T-cell (primary cell): Measurements from ENCODE around the gene ITPR1. TPM values are rescaled to one million over a fixed set of nuclear protein-coding genes. Genes with fewer than 3 reads are reported as not detected.

Experiments
- ATAC-seq, 4 experiments: fragments of 200-7000 bp in 3 of 4; fragments of 150-1000 bp in 1 of 4; cut with Tn5 transposase; replicated peaks in 1 of 4; 1 replicate in 3 of 4; 2 replicates in 1 of 4; pipeline ENCODE4 v1.10.0; 2021; ENCODE audit warnings: moderate library complexity in 3 of 4, mild to moderate bottlenecking in 2 of 4, moderate number of reproducible peaks in 1 of 4
- CTCF ChIA-PET, 2 donors: fragments of 300-600 bp; sonication (Branson Sonifier 250); formaldehyde crosslinking; loops; one replicate each; lab custom pipeline; 2022; ENCODE audit warnings: antibody characterized with exemption in 2 of 2; lab: Charles Lee
- POLR2A ChIA-PET, 2 donors: fragments of 300-600 bp; sonication (Branson Sonifier 250); formaldehyde crosslinking; loops; one replicate each; lab custom pipeline; 2022; ENCODE audit warnings: antibody characterized with exemption in 2 of 2; lab: Charles Lee
- DNase-seq, 35 experiments: peaks; one replicate each; pipeline versions ENCODE4 v3.0.0 to v3.0.0-alpha.2; 2013 to 2023
- H3K27ac ChIP-seq: one replicate; pipeline ENCODE4 v1.5.1; 2013; ENCODE audit warnings: low read length
- H3K27me3 ChIP-seq, 2 experiments: replicated peaks in 1 of 2; 1 replicate in 1 of 2; 2 replicates in 1 of 2; pipeline versions ENCODE4 v1.6.1 to v1.7.0; 2013; ENCODE audit warnings: low read length in 1 of 2, mixed read lengths in 1 of 2; ENCODE audit not compliant: control insufficient read depth in 2 of 2, insufficient read depth in 2 of 2; ENCODE audit errors: extremely low read depth in 1 of 2
- H3K36me3 ChIP-seq, 2 donors: 1 replicate in 1 of 2; 2 replicates in 1 of 2; pipeline versions ENCODE4 v1.6.1 to v1.7.0; 2013; ENCODE audit warnings: low read length in 1 of 2; ENCODE audit not compliant: control insufficient read depth in 2 of 2, insufficient read depth in 1 of 2; ENCODE audit errors: extremely low read depth in 1 of 2
- H3K4me1 ChIP-seq, 2 experiments: 1 replicate in 1 of 2; 2 replicates in 1 of 2; pipeline versions ENCODE4 v1.6.1 to v1.7.0; 2013; ENCODE audit warnings: low read length in 2 of 2, mixed read lengths in 1 of 2; ENCODE audit not compliant: insufficient read depth in 2 of 2, control insufficient read depth in 1 of 2; ENCODE audit errors: extremely low read depth in 1 of 2
- H3K4me3 ChIP-seq, 2 donors: 1 replicate in 1 of 2; 2 replicates in 1 of 2; pipeline versions ENCODE4 v1.5.1 to v1.7.0; 2013; ENCODE audit warnings: mild to moderate bottlenecking in 2 of 2, low read length in 1 of 2, moderate library complexity in 1 of 2; ENCODE audit not compliant: control insufficient read depth in 1 of 2; ENCODE audit errors: extremely low read depth in 1 of 2
- H3K9me3 ChIP-seq: 2 replicates; pipeline ENCODE4 v1.7.0; 2013
- H3K27ac Mint-ChIP-seq, 2 donors: one replicate each; pipeline ENCODE4 v1.8.0; 2020 to 2021; ENCODE audit warnings: mild to moderate bottlenecking in 2 of 2, mixed read lengths in 2 of 2
- H3K27me3 Mint-ChIP-seq, 2 donors: one replicate each; pipeline ENCODE4 v1.8.0; 2021 to 2022; ENCODE audit warnings: mixed read lengths in 2 of 2
- H3K36me3 Mint-ChIP-seq: one replicate; pipeline ENCODE4 v1.8.0; 2021; ENCODE audit warnings: mixed read lengths
- H3K4me1 Mint-ChIP-seq, 3 donors: one replicate each; pipeline ENCODE4 v1.8.0; 2020 to 2022; ENCODE audit warnings: mixed read lengths in 3 of 3, mild to moderate bottlenecking in 1 of 3
- H3K4me3 Mint-ChIP-seq, 3 donors: one replicate each; pipeline ENCODE4 v1.8.0; 2020 to 2022; ENCODE audit warnings: mild to moderate bottlenecking in 3 of 3, mixed read lengths in 3 of 3, moderate library complexity in 3 of 3
- H3K9me3 Mint-ChIP-seq, 3 donors: one replicate each; pipeline ENCODE4 v1.8.0; 2020 to 2022; ENCODE audit warnings: mixed read lengths in 3 of 3
- WGBS: methylation state at CpG from one replicate; pipeline ENCODE4 v1.1.5; 2013; ENCODE audit warnings: missing lambda C conversion rate; ENCODE audit not compliant: insufficient coverage; 5-methylcytosine and 5-hydroxymethylcytosine counted together
- total RNA-seq, 35 experiments: library from RNA in 6 of 35; stranded (reverse) in 6 of 35; fragments of 120-200 nt in 1 of 35; gene quantifications; one replicate each; pipeline versions ENCODE4 v1.2.1 to v1.2.4 and lab custom pipeline; 2013 to 2026

Gene ITPR1
- total RNA-seq, 5 donors from 2014 or later (not counting 1 experiment from before 2014, with no cell fraction given): 53.8 to 105 (median 73.1) TPM

DNA sequence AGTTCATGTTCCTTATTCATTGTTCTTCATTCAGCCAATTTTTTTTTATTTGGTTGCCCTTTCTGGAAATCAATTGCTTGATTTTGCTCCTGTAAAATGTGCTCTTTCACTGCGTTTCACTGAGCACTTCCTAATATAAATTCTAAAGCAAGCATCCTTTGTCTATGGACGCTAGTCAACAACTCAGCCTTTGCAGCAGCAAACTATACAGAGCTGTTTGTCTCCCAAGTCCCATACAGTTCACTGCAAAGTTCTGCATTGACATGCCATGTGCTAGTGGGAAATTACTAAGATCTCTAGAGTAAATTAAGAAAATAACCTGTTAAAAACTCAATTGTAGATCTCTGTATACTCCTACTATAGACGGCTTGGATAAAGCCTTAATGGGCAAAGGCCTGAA lies 356.0 kb downstream of the ITPR1 start:
- peak overlapping the region; percentile 93 to 96 for H3K27ac Mint-ChIP-seq
- Histone ChIP-seq H3K4me1 (peaks cover 23 to 55% of the 10 kb centered on the region in 2 experiments), H3K9me3 (no peaks in the 10 kb centered on the region), H3K27ac (peak overlapping the region; percentile 94), H3K27me3 (no peaks in the 10 kb centered on the region), H3K36me3 (no peaks in the 10 kb centered on the region), H3K4me3 (no peak overlapping the region)
- no peak for DNase-seq
- ChIA-PET CTCF (interaction anchor here in 1 of 2 donors (0.7 to 3.1 kb wide), 4 partner anchors 15 to 55 kb away, joined by 5 to 13 read pairs (median 6); no protein-coding TSS in a partner anchor), POLR2A (interaction anchor here (0.7 to 1.6 kb wide), 3 partner anchors 24 to 130 kb away, joined by 4 to 9 read pairs (median 4); partner anchors contain the start of gene BHLHE40 (in 1 of the 2))
- H3K9me3 Mint-ChIP-seq: no peaks in the 10 kb centered on the region
- H3K4me1 Mint-ChIP-seq: peaks cover 88 to 92% (median 91%) of the 10 kb centered on the region in 3 donors
- no peaks in the 10 kb centered on the region for H3K27me3 Mint-ChIP-seq
- 67% methylated on average over 1 of the region's 3 CpGs for whole genome bisulfite sequencing
- H3K36me3 Mint-ChIP-seq: no peaks in the 10 kb centered on the region
- peak overlapping the region in 1 of 3 donors; percentile 68 for H3K4me3 Mint-ChIP-seq
- no peak for ATAC-seq

DNA sequence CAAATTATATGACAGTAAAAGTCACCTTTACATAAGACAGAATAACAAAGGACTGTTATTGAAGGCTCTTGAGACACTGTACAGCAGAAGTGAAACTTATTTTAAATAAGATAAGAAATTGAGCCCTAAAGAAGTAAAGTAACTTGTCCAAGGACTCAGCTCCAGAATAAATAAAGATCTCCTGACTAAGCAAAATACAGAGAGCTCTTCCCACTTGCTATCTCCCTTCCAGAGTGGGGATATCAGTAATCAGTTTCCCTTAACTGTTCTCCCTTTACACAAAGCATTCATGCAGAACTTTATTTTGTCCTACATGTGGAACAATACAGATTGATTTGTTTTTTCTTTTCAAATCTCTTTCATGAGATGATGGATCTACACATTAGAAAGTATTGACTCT lies 356.6 kb downstream of the ITPR1 start:
- CTCF ChIA-PET: interaction anchor here (0.7 to 3.1 kb wide), 7 partner anchors 16 to 129 kb away, joined by 3 to 13 read pairs (median 5); partner anchors contain the start of gene BHLHE40 (in 1 of the 2)
- peaks cover 21 to 51% of the 10 kb centered on the region in 2 experiments for H3K4me1 ChIP-seq
- ATAC-seq: no peak

DNA sequence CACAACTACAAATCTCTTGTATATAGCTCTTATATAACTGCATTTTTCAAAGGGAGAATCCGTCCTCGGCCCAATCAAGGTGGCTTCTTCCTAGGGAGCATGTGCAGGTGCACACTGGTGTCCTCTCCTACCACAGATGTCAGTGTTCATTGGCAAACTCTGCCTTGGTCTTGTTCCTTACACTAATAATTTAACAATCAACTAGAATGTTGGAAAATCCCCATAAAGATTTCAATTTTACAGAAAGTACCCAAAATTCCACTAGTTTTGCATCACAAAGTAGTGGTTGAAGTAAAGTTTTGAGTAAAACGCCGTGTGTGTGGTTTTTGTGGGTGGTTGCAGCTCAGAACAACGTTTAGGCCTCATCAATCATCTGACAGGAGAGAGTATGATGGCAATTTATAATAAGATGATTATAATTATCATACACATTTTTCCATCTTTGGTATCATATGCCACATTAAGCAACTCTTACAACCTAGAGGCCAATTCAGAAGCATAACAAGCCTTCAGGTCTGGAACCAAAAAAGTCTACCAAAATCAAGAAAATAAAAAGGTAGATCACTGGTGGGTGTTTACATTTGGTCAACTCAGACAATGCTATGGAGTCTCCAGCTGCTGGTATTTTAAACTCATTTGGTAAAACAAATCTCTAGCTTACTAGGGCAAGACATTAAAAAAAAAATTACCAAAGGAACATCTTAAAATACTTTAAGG lies 357.2 kb downstream of the ITPR1 start:
- ChIA-PET POLR2A (interaction anchor here (0.6 to 1.6 kb wide), 10 partner anchors 16 to 357 kb away, joined by 3 to 9 read pairs (median 4); partner anchors contain the start of genes BHLHE40 (in 1 of the 2) and ITPR1 (in 1 of the 2)), CTCF (interaction anchor here (0.6 to 3.1 kb wide), 11 partner anchors 16 to 270 kb away, joined by 3 to 13 read pairs (median 4); partner anchors contain the start of gene BHLHE40 (in 1 of the 2))
- H3K4me3 Mint-ChIP-seq: peak overlapping the region; percentile 11 to 63 (median 26)
- no peaks in the 10 kb centered on the region for H3K27me3 ChIP-seq
- H3K36me3 Mint-ChIP-seq: no peaks in the 10 kb centered on the region
- no peak overlapping the region for H3K4me3 ChIP-seq
- peaks cover 18 to 45% of the 10 kb centered on the region in 2 experiments for H3K4me1 ChIP-seq
- DNase-seq: peak in 19 of 35 experiments; percentile 8 to 78 (median 33)
- H3K36me3 ChIP-seq: no peaks in the 10 kb centered on the region
- peak overlapping the region; percentile 94 for H3K27ac ChIP-seq
- no peaks in the 10 kb centered on the region for H3K9me3 Mint-ChIP-seq
- no CpG with 5 or more reads among the region's 5 CpGs for WGBS
- no peaks in the 10 kb centered on the region for H3K9me3 ChIP-seq
- H3K27ac Mint-ChIP-seq: peak overlapping the region; percentile 93 to 96
- no peaks in the 10 kb centered on the region for H3K27me3 Mint-ChIP-seq
- H3K4me1 Mint-ChIP-seq: peaks cover 85 to 90% (median 87%) of the 10 kb centered on the region in 3 donors
- ATAC-seq: peak in 3 of 4 experiments; percentile 10 to 46 (median 20)

More for the DNA sequence above, 356.6 kb downstream of the ITPR1 start:
- no peaks in the 10 kb centered on the region for H3K27me3 ChIP-seq
- no peaks in the 10 kb centered on the region for H3K9me3 Mint-ChIP-seq
- no peak for DNase-seq
- H3K36me3 ChIP-seq: no peaks in the 10 kb centered on the region
- no peaks in the 10 kb centered on the region for H3K9me3 ChIP-seq
- H3K27me3 Mint-ChIP-seq: no peaks in the 10 kb centered on the region
- POLR2A ChIA-PET: interaction anchor here (0.7 to 1.6 kb wide), 8 partner anchors 17 to 357 kb away, joined by 3 to 9 read pairs (median 4); partner anchors contain the start of genes BHLHE40 (in 1 of the 2) and ITPR1 (in 1 of the 2)
- H3K27ac ChIP-seq: peak overlapping the region; percentile 94
- H3K4me1 Mint-ChIP-seq: peaks cover 86 to 90% (median 88%) of the 10 kb centered on the region in 3 donors
- peak overlapping the region in 2 of 3 donors; percentile 4 to 63 for H3K4me3 Mint-ChIP-seq
- H3K27ac Mint-ChIP-seq: peak overlapping the region; percentile 93 to 96
- H3K4me3 ChIP-seq: no peak overlapping the region
- H3K36me3 Mint-ChIP-seq: no peaks in the 10 kb centered on the region

DNA sequence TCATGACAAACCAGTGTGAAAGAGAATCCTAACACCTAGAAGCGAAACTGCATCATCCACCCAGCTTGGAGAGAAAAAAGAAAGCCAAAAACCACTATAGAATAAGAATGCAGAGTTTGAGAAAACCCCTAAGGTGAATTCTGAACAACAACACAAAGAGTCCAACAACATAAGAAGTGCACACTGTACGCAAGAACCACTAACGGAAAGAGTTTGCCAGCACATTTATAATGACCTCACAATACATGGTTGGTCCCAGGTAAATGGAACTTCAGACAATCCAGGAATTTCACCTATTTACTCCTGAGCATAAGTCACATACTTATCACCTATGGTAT lies 357.7 kb downstream of the ITPR1 start:
- H3K27ac Mint-ChIP-seq: peak overlapping the region; percentile 93 to 96
- peaks cover 84 to 90% (median 87%) of the 10 kb centered on the region in 3 donors for H3K4me1 Mint-ChIP-seq
- WGBS: 10% methylated on average over 2 of the region's 3 CpGs
- H3K4me3 Mint-ChIP-seq: peak overlapping the region; percentile 11 to 63 (median 26)
- peak overlapping the region; percentile 94 for H3K27ac ChIP-seq
- H3K36me3 Mint-ChIP-seq: peaks cover 4% of the 10 kb centered on the region
- H3K27me3 ChIP-seq: no peaks in the 10 kb centered on the region
- ChIA-PET POLR2A (interaction anchor here (0.6 to 1.6 kb wide), 8 partner anchors 16 to 133 kb away, joined by 3 to 9 read pairs (median 4); partner anchors contain the start of gene BHLHE40 (in 1 of the 2)), CTCF (interaction anchor here (0.6 to 3.1 kb wide), 10 partner anchors 19 to 269 kb away, joined by 3 to 13 read pairs (median 4); partner anchors contain the start of gene BHLHE40 (in 1 of the 2))
- peaks cover 18 to 40% of the 10 kb centered on the region in 2 experiments for H3K4me1 ChIP-seq
- no peaks in the 10 kb centered on the region for H3K27me3 Mint-ChIP-seq
- H3K9me3 ChIP-seq: no peaks in the 10 kb centered on the region
- no peaks in the 10 kb centered on the region for H3K36me3 ChIP-seq
- ATAC-seq (peak; percentile 54 to 77 (median 60)), DNase-seq (peak in 20 of 35 experiments; percentile 7 to 81 (median 24))
- H3K9me3 Mint-ChIP-seq: no peaks in the 10 kb centered on the region
- H3K4me3 ChIP-seq: no peak overlapping the region

DNA sequence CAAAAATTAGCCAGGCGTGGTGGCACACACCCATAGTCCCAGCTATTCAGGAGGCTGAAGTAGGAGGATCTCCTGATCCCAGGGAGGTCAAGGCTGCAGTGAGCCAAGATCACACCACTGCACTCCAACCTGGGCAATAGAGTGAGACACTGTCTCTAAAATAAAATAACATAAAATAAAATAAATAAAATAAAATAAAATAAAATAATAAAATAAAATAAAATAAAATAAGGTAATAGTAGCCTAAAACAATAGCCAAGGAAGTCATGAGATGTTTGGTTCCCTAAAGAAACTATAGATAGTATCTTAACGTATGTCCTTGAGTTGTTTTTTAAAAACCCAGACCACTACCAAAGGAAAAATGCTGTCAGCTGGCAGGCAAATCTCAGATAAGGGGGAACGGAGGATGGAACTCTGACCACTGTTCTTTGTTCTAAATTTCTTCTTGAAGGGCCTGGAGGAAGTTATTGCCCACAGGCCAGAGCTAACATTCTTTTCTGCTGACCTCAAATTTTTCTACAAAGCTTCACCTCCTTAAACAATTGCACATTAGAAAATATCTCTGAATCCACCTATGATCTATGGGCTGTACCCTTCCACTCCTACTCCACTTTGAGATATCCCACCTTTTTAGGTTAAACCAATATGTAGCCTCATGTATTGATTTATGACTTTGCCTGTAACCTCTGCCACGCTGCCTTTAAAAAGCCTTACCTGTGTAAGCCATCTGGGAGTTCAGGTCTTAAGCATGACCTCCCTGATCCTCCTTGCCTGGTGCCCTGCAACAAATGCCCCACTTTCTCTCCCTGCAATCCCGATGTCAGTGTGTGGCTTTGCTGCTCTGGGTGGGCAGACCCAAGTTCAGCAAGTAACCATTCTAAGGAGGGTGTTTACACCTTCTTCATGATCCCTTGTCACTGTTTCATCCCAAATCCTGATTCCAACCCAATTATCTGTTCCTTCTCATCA lies 359.9 kb downstream of the ITPR1 start:
- ATAC-seq: no peak
- Histone ChIP-seq H3K9me3 (no peaks in the 10 kb centered on the region), H3K4me3 (no peak overlapping the region), H3K27me3 (no peaks in the 10 kb centered on the region), H3K36me3 (no peaks in the 10 kb centered on the region), H3K4me1 (peaks cover 16 to 28% of the 10 kb centered on the region in 2 experiments), H3K27ac (no peak overlapping the region)
- peak overlapping the region in 1 of 3 donors; percentile 5 for H3K4me3 Mint-ChIP-seq
- no peak for DNase-seq
- H3K9me3 Mint-ChIP-seq: no peaks in the 10 kb centered on the region
- H3K36me3 Mint-ChIP-seq: peaks cover 11% of the 10 kb centered on the region
- no CpG with 5 or more reads among the region's 5 CpGs for WGBS
- peak overlapping the region; percentile 68 to 83 for H3K27ac Mint-ChIP-seq
- peaks cover 67 to 74% (median 72%) of the 10 kb centered on the region in 3 donors for H3K4me1 Mint-ChIP-seq
- POLR2A ChIA-PET: interaction anchor here in 1 of 2 donors (0.7 kb wide), 1 partner anchor 48 kb away, joined by 3 read pairs; no protein-coding TSS in a partner anchor
- H3K27me3 Mint-ChIP-seq: no peaks in the 10 kb centered on the region
- CTCF ChIA-PET: interaction anchor here (0.6 kb wide), 2 partner anchors 133 to 170 kb away, joined by 3 to 7 read pairs; no protein-coding TSS in a partner anchor
